ENCODE results near the gene SPAG4. TPM values are rescaled to one million over a fixed set of nuclear protein-coding genes. Genes with fewer than 3 reads are reported as not detected.

The SPAG4 gene
- total RNA-seq, 6 donors from 2014 or later, result 2.7 to 48.2 (median 4.8) TPM

DNA sequence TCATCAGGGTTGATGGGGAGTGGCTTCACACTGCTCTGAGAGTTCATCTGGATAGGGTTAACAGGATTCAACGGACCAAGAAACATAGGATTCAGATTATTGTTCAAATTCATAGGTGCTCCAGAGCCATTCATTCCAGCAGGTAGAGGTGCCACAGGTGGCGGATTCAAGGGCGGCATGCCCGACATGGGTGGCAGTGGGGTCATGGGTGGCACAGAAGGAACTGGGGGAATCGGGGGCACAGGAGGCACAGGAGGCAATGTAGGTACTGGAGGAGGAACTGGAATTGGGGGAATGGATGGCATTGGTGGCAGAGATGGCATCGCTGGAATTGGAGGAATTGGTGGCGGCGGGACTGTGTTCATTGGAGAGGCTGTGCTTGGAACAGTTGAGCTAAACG is 38.8 kb downstream of the SPAG4 start:
- H3K36me3 ChIP-seq, result peaks cover 3 to 38% (median 24%) of the 10 kb centered on the region in 4 donors
- H3K4me3 ChIP-seq, result no peak overlapping the region
- H3K27me3 ChIP-seq, result no peaks in the 10 kb centered on the region
- peaks cover 25 to 42% (median 37%) of the 10 kb centered on the region in 4 donors for H3K4me1 ChIP-seq
- H3K27ac ChIP-seq, result no peak overlapping the region
- no peaks in the 10 kb centered on the region for H3K9me3 ChIP-seq
- TF ChIP-seq POLR2A (IDR thresholded peaks at IDR 0.05) (no peak), POLR2AphosphoS5 (IDR thresholded peaks at IDR 0.05) (no peak), EP300 (IDR thresholded peaks at IDR 0.05) (no peak)
- TF ChIP-seq, protein P1, sequence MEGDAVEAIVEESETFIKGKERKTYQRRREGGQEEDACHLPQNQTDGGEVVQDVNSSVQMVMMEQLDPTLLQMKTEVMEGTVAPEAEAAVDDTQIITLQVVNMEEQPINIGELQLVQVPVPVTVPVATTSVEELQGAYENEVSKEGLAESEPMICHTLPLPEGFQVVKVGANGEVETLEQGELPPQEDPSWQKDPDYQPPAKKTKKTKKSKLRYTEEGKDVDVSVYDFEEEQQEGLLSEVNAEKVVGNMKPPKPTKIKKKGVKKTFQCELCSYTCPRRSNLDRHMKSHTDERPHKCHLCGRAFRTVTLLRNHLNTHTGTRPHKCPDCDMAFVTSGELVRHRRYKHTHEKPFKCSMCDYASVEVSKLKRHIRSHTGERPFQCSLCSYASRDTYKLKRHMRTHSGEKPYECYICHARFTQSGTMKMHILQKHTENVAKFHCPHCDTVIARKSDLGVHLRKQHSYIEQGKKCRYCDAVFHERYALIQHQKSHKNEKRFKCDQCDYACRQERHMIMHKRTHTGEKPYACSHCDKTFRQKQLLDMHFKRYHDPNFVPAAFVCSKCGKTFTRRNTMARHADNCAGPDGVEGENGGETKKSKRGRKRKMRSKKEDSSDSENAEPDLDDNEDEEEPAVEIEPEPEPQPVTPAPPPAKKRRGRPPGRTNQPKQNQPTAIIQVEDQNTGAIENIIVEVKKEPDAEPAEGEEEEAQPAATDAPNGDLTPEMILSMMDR (IDR thresholded peaks at IDR 0.05), result no peak
- DNase-seq (no peak), ATAC-seq (ENCODE audit: low FRiP score in 2 of 2) (no peak)
- 91 to 98% methylated on average over 9 of the region's 9 CpGs for WGBS, 2 donors

GRCh38 chr20:35657271-35657670 is 41.6 kb downstream of the SPAG4 start:
- H3K4me1 ChIP-seq, result peaks cover 49 to 60% (median 55%) of the 10 kb centered on the region in 4 donors

DNA sequence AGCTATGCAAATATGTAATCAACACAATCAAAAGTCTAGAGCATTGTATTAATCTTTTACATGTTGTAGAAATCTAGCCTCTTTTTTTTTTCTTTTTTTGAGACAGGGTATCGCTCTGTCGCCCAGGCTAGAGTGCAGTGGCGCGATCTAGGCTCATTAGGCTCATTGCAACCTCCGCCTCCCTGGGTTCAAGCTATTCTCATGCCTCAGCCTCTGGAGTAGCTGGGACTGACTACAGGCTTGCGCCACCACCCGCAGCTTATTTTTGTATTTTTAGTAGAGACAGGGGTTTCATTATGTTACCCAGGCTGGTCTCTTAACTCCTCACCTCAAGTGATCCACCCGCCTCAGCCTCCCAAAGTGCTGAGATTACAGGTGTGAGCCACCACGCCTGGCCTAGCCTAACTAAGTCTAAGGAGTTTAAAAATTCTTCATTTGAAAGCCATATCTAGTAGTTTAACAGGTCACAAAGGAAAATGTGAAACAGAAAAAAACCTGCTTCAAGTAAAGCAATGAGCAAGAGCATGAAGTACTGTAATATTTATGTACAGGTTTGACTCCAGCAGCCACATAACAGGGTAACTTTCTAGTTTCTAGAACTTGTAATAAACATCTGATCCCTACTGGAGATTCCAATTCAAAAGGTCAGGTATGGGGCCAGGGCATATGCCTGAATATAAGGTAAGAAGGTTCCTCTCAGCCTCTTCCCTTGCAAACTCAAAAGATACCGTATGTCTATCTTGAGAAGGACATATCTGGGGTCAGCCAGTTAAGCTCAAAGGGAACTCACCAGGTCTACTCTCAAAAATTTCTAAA is 44.7 kb downstream of the SPAG4 start:
- Histone ChIP-seq H3K27me3 (no peaks in the 10 kb centered on the region), H3K36me3 (peaks cover 0 to 6% (median 0%) of the 10 kb centered on the region in 4 donors), H3K27ac (peak overlapping the region in 3 of 4 donors; percentile 14 to 45 (median 42)), H3K4me3 (no peak overlapping the region), H3K9me3 (no peaks in the 10 kb centered on the region), H3K4me1 (peaks cover 61 to 80% (median 65%) of the 10 kb centered on the region in 4 donors)
- WGBS, 2 donors, result 89 to 90% methylated on average over 10 of the region's 10 CpGs
- TF ChIP-seq EP300 (IDR thresholded peaks at IDR 0.05) (no peak), POLR2AphosphoS5 (IDR thresholded peaks at IDR 0.05) (no peak), POLR2A (IDR thresholded peaks at IDR 0.05) (no peak)
- TF ChIP-seq, protein P1 (IDR thresholded peaks at IDR 0.05), result no peak
- ATAC-seq (ENCODE audit: low FRiP score in 2 of 2) (no peak), DNase-seq (no peak)

More at GRCh38 chr20:35657271-35657670, 41.6 kb downstream of the SPAG4 start:
- Histone ChIP-seq H3K4me3 (no peak overlapping the region), H3K9me3 (no peaks in the 10 kb centered on the region), H3K36me3 (peaks cover 3 to 36% (median 24%) of the 10 kb centered on the region in 4 donors), H3K27me3 (no peaks in the 10 kb centered on the region), H3K27ac (peak overlapping the region in 3 of 4 donors; percentile 31 to 52 (median 39))
- DNase-seq, result no peak
- ATAC-seq (ENCODE audit: low FRiP score in 2 of 2), result no peak
- 0 to 3% methylated on average over 1 of the region's 1 CpG for WGBS, 2 donors
- TF ChIP-seq POLR2AphosphoS5 (IDR thresholded peaks at IDR 0.05), result no peak
- no peak for TF ChIP-seq EP300 (IDR thresholded peaks at IDR 0.05)
- TF ChIP-seq, protein P1 (IDR thresholded peaks at IDR 0.05), result no peak
- TF ChIP-seq POLR2A (IDR thresholded peaks at IDR 0.05), result no peak

- H3K9me3 ChIP-seq, result no peaks in the 10 kb centered on the region
- H3K4me3 ChIP-seq, result peak overlapping the region in 1 of 4 donors; percentile 75
- no peak for DNase-seq
- TF ChIP-seq EP300 (IDR thresholded peaks at IDR 0.05), result no peak
- no peak for TF ChIP-seq POLR2A (IDR thresholded peaks at IDR 0.05)
- TF ChIP-seq, protein P1 (IDR thresholded peaks at IDR 0.05), result no peak
- no peak for TF ChIP-seq POLR2AphosphoS5 (IDR thresholded peaks at IDR 0.05)
- 50 to 62% methylated on average over 2 of the region's 2 CpGs for WGBS, 2 donors
- peaks cover 0 to 6% (median 0%) of the 10 kb centered on the region in 4 donors for H3K36me3 ChIP-seq
- H3K27ac ChIP-seq, result peak overlapping the region in 3 of 4 donors; percentile 42 to 50 (median 45)
- H3K27me3 ChIP-seq, result no peaks in the 10 kb centered on the region
- H3K4me1 ChIP-seq, result peaks cover 61 to 80% (median 65%) of the 10 kb centered on the region in 4 donors
- no peak for ATAC-seq (ENCODE audit: low FRiP score in 2 of 2)
Measured at GRCh38 chr20:35661053-35661452, 45.4 kb downstream of the SPAG4 start.
